Uterus (tissue), 4 donors: ENCODE measurements around the gene FGFR1OP2. TPM values are rescaled to one million over a fixed set of nuclear protein-coding genes. Genes with fewer than 3 reads are reported as not detected.
A peak's percentile ranks its signal among the peaks of the same experiment; 100 is the strongest.

Experiments used
- DNase-seq, 2 donors: peaks; one replicate each; pipeline ENCODE4 v3.0.0-alpha.2; 2019 to 2020
- H3K27ac ChIP-seq, 2 donors: fragments of 200-600 bp; sonication (generic); 1 replicate in 1 of 2; 2 replicates in 1 of 2; pipeline ENCODE4 v1.5.1; 2016 to 2018
- H3K27me3 ChIP-seq, 2 donors: fragments of 200-600 bp; sonication (generic); one replicate each; pipeline ENCODE4 v1.5.1; 2018 to 2019; ENCODE audit warnings: control low read depth in 1 of 2
- H3K36me3 ChIP-seq, 2 donors: fragments of 200-600 bp; sonication (generic); one replicate each; pipeline ENCODE4 v1.5.1; 2019; ENCODE audit warnings: control low read depth in 1 of 2
- H3K4me1 ChIP-seq, 2 donors: fragments of 200-600 bp; sonication (generic); one replicate each; pipeline ENCODE4 v1.5.1; 2018 to 2019; ENCODE audit warnings: control low read depth in 1 of 2
- H3K4me3 ChIP-seq, 2 donors: fragments of 200-600 bp; sonication (generic); 1 replicate in 1 of 2; 2 replicates in 1 of 2; pipeline ENCODE4 v1.5.1; 2018 to 2019; ENCODE audit warnings: mild to moderate bottlenecking in 1 of 2
- H3K9me3 ChIP-seq, 2 donors: fragments of 200-600 bp; sonication (generic); one replicate each; pipeline ENCODE4 v1.5.1; 2019; ENCODE audit warnings: control low read depth in 1 of 2
- POLR2A ChIP-seq, 2 donors: fragments of 450-650 bp; IDR thresholded peaks; one replicate each; pipeline ENCODE4 v1.6.1; 2016; ENCODE audit warnings: antibody characterized with exemption in 2 of 2, mild to moderate bottlenecking in 1 of 2, moderate library complexity in 1 of 2
- intact Hi-C: fragments of 100-400 bp; cut with DNase I; formaldehyde crosslinking; loops from one replicate; pipeline ENCODE4 v1.15.1; 2023; ENCODE audit warnings: low total_unique reads
- total RNA-seq, 4 donors: library from RNA; depleted of rRNA in 3 of 4; stranded (reverse); fragments of >200 nt in 3 of 4; gene quantifications; one replicate each; pipeline versions ENCODE4 v1.1.0 to v1.2.4, GENCODE V29; 2014 to 2023
- TF ChIP-seq, protein P1 (sequence below), 4 experiments: fragments of 200-600 bp in 2 of 4; fragments of 450-650 bp in 2 of 4; sonication (generic) in 2 of 4; IDR thresholded peaks; one replicate each; pipeline ENCODE4 v1.5.1; 2016 to 2019; ENCODE audit warnings: antibody characterized with exemption in 4 of 4, mild to moderate bottlenecking in 2 of 4, moderate library complexity in 1 of 4
- donor health status: DM: yes; HTN: yes; CAD: no.

FGFR1OP2 gene
- total RNA-seq, 4 donors from 2014 or later: 83.0 to 222 (median 112) TPM

DNA sequence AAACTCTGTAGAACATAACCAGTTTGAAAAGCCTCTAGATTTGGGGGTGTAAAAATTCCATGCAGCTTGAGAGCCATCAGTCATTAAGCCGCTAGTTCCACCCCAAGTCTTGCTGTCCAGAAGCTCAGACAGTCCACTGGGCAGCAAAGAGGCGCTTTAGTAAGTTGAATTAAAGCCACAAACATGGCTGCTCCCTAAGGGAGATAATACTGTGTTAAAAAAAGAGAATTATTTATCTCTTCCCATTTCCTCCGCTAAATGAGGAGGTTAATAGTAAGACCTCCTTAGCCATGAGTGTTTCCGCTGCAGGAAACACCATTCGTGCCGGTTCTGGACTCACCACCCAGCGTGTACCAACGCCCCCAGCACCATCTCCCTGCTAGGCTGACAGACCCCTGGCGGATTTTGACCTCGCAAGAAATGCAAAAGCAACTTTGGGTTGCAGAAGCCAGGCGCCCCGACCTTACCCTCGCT lies 75.4 kb downstream of the FGFR1OP2 start:
- Histone ChIP-seq H3K9me3 (no peaks in the 10 kb centered on the region), H3K27ac (peak overlapping the region; percentile 94 to 97), H3K4me1 (no peaks in the 10 kb centered on the region), H3K36me3 (no peaks in the 10 kb centered on the region), H3K4me3 (peak overlapping the region; percentile 88 to 90), H3K27me3 (no peaks in the 10 kb centered on the region)
- intact Hi-C loops: loop anchor here (5.0 kb wide), 1 partner anchor 76 kb away; the partner anchor contains the start of genes FGFR1OP2 and INTS13
- no peak for TF ChIP-seq POLR2A (IDR thresholded peaks at IDR 0.05)
- TF ChIP-seq, protein P1, sequence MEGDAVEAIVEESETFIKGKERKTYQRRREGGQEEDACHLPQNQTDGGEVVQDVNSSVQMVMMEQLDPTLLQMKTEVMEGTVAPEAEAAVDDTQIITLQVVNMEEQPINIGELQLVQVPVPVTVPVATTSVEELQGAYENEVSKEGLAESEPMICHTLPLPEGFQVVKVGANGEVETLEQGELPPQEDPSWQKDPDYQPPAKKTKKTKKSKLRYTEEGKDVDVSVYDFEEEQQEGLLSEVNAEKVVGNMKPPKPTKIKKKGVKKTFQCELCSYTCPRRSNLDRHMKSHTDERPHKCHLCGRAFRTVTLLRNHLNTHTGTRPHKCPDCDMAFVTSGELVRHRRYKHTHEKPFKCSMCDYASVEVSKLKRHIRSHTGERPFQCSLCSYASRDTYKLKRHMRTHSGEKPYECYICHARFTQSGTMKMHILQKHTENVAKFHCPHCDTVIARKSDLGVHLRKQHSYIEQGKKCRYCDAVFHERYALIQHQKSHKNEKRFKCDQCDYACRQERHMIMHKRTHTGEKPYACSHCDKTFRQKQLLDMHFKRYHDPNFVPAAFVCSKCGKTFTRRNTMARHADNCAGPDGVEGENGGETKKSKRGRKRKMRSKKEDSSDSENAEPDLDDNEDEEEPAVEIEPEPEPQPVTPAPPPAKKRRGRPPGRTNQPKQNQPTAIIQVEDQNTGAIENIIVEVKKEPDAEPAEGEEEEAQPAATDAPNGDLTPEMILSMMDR (IDR thresholded peaks at IDR 0.05): no peak
- DNase-seq: no peak

DNA sequence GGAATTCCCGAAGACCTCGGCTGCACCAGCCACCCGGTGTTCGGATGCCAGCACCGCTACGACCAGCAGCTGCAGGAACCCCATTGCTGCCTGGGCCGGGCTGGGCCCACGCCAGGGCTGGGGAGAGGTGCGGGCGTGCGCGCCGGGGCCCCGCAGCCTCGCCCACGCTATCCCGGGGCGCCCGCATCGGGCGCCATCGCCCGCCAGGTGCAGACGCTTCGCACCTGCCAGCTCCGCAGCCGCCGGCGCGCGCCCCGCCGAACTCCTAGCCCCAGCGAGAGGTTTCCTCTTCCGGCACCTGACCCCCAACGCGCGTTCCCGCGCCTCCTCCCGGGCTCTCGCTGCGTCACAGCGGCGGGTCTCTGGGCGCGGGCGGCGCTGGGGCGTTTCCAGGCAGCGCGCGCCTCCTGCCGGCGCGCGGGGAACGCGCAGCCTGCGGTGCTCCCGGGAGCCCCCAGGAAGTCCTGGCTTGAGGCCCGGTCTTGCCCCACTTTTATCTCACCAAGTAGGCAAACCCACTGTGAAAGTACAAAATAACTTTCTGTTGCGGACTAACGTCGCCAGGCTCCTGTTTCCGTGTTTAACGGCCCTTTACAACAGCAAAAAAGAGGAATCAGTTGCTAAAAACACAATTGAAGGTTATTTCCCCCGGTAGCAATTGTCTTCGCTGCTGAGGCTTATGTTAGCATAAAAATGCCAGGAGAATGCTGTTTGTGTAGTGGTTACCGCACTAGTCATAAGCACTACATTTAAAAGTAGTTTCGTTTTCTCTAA lies 76.0 kb downstream of the FGFR1OP2 start, which contains the start of gene TM7SF3:
Gene TM7SF3 (minus strand): TSS at position 300 of the 774 bp plus-strand sequence. CDS start 216 bp downstream, at position 84.
- peak; percentile 91 to 93 for DNase-seq
- no peaks in the 10 kb centered on the region for H3K9me3 ChIP-seq
- peak within 1 kb of the TSS; percentile 94 to 97 for H3K27ac ChIP-seq
- no peaks in the 10 kb centered on the region for H3K36me3 ChIP-seq
- H3K4me1 ChIP-seq: no peaks in the 10 kb centered on the region
- peak; percentile 43 to 63 for TF ChIP-seq POLR2A (IDR thresholded peaks at IDR 0.05)
- TF ChIP-seq, protein P1 (IDR thresholded peaks at IDR 0.05): peak; percentile 84 to 97 (median 96)
- no peaks in the 10 kb centered on the region for H3K27me3 ChIP-seq
- H3K4me3 ChIP-seq: peak within 1 kb of the TSS; percentile 88 to 90
- intact Hi-C loops: loop anchor here (5.0 kb wide), 1 partner anchor 77 kb away; the partner anchor contains the start of genes FGFR1OP2 and INTS13

DNA sequence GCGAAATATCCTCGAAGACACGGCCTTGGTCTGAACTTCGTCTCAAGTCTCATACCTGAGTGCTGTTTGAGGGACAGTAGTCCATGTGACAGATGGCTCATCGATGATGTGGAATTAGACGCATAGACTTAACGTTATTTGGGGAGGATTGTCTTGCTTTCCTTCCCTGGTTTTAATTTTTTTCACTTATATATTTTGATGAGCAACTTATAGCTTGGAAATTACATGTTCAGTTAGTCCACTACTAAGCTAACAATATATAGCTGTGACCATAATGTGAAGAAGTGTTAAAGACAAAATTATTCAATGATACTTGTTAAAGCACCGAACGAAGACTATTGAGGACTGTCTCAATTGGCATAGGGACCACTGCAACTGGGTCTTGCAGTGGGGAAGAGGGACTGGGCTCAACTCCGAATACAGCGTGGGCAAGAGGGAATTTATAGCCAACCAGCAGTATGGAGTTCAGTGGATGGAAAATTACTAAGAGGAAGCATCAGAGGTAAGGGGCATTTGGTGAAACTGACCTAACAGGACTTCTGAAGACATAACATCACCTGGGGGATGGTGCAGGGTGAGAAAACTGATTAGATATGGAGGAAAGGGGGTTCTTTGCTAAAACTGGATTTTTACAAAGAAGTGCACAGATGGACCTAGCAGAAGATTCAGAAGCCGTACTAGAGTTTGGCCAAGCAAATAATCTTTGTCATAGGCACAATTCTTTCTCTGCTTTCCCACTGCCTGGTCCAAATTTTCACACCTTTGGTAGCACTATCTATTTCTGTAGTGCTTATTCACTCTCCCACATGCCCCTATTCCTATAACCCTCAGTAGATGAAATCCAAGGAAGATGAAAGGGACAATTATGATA lies 76.8 kb downstream of the FGFR1OP2 start:
- Histone ChIP-seq H3K4me1 (no peaks in the 10 kb centered on the region), H3K4me3 (peak overlapping the region; percentile 88 to 90), H3K27ac (peak overlapping the region; percentile 94 to 97), H3K9me3 (no peaks in the 10 kb centered on the region), H3K36me3 (no peaks in the 10 kb centered on the region), H3K27me3 (no peaks in the 10 kb centered on the region)
- DNase-seq: no peak
- intact Hi-C loops: loop anchor here (5.0 kb wide), 1 partner anchor 78 kb away; the partner anchor contains the start of genes FGFR1OP2 and INTS13
- no peak for TF ChIP-seq POLR2A (IDR thresholded peaks at IDR 0.05)
- TF ChIP-seq, protein P1 (IDR thresholded peaks at IDR 0.05): no peak

DNA sequence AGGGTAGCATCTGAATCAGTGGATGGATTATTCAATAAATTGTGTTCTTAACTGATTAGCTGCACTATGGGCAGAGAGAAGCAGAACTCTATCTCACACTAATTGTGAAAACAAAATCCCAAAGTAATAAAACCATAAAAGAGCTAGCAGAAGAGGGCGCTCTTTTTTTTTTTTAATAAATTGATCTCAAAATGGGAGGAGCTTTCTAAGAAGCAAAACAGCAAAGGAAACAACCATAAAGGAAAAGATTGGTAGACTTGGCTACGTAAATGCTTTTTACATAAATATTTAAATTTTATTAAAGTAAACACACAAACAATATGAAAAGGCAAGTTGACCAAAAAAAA lies 77.4 kb downstream of the FGFR1OP2 start:
- TF ChIP-seq, protein P1 (IDR thresholded peaks at IDR 0.05): peak; percentile 22 to 26 (median 25)
- TF ChIP-seq POLR2A (IDR thresholded peaks at IDR 0.05): no peak
- no peaks in the 10 kb centered on the region for H3K27me3 ChIP-seq

More for the DNA sequence above, 77.4 kb downstream of the FGFR1OP2 start:
- no peaks in the 10 kb centered on the region for H3K36me3 ChIP-seq
- H3K4me1 ChIP-seq: no peaks in the 10 kb centered on the region
- no peak overlapping the region for H3K4me3 ChIP-seq
- peak overlapping the region; percentile 94 to 97 for H3K27ac ChIP-seq
- intact Hi-C loops: no loop called here
- no peaks in the 10 kb centered on the region for H3K9me3 ChIP-seq
- DNase-seq: no peak

Other genes with a start within 250 kb of the FGFR1OP2 start
- 100 to 1,000 TPM in 1 of 4 donors, 10 to 100 TPM in 3; 53.5 to 271 (median 60.4) TPM for gene ITPR2, start 105.3 kb upstream of the FGFR1OP2 start, total RNA-seq
- gene INTS13, start 489 bp upstream of the FGFR1OP2 start, total RNA-seq: 10 to 100 TPM; 13.8 to 37.9 (median 26.8) TPM
- gene TM7SF3, start 75.9 kb downstream of the FGFR1OP2 start, total RNA-seq: 10 to 100 TPM; 32.8 to 70.6 (median 47.4) TPM
- gene MED21, start 84.1 kb downstream of the FGFR1OP2 start, total RNA-seq: 100 to 1,000 TPM in 1 of 4 donors, 10 to 100 TPM in 3; 30.0 to 214 (median 91.4) TPM
- not detected for gene C12orf71, start 144.1 kb downstream of the FGFR1OP2 start, total RNA-seq